Non-pigmented ciliary epithelial cell (primary cell): ENCODE data around the gene GFPT2.

Experiments
- DNase-seq: peaks from one replicate; pipeline ENCODE4 v3.0.0-alpha.2; 2010; ENCODE audit warnings: low read depth

GFPT2 gene

DNA sequence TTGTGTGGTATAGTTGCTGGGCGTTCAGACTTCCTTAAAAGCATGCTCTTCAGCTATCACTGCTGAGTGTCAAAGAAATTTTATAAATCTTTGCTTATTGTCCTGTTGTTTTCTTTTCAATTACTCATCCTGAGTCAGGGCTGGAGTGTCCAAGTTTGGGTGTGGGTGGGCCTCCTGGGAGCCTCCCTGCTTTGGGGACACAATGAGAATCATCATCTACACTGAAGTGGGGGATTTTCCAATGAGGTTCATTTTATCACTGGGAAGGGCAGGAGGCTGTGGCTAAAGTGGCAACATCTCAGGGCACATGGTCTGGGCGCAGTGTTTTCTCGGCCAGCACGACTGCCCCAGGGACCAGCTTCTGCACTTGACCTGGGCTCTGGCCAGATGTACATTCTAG lies 19.5 kb downstream of the GFPT2 start:
- no peak for DNase-seq

DNA sequence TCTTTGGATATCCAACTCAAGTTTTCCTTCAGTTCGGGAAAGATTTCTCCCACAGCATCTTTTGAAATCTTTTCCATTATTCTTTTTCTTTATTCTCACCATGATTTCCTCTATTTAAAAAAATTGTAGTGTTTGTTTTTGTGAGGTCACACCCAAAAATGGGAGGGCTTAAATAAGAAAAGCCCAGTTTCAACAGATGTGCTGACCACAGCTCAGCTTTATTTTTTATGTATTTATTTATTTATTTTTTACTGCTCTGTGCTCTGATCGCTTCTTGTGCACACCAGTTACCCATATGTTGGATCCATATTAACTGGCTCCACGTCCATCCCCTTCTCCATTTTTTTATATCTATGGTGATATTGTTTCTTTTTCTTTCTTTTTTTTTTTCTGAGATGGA lies 20.3 kb downstream of the GFPT2 start:
- DNase-seq: no peak

DNA sequence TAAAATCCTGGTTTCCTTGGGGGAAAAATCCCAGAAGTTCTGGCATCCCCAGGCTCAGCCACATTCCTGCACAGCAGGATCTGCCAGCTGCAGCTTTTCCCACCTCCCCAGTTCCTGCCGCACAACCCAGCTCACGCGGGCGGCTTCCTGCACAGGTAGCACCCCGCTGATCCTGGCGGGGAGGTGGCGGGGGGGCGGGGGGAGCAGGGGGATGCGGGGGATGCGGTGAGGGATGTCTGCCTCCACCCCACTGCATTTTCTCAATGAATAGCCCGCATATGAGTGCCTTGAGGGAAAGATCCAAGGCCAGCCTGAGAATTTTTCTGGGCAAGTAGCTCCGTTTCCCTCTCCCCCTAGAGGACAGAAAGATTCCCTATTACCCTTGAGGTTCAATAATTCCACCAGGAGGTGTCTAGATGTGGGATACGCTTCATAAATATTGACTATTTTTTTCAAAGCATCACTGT lies 21.1 kb downstream of the GFPT2 start:
- DNase-seq: no peak

DNA sequence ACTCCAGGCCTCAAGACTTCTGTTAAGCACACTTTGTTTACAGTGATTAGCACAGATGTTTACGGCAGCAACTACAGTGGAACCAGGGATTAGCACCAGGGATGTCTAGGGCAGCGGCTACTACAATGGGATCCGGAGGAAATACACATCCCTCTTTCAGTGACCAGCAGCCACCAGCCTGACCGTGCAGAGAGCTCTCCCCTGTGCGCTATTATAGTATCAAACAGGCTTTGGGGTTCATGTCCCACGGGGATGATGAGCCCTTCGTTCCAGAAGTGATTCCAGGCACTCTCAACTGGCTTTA lies 21.5 kb downstream of the GFPT2 start:
- no peak for DNase-seq

DNA sequence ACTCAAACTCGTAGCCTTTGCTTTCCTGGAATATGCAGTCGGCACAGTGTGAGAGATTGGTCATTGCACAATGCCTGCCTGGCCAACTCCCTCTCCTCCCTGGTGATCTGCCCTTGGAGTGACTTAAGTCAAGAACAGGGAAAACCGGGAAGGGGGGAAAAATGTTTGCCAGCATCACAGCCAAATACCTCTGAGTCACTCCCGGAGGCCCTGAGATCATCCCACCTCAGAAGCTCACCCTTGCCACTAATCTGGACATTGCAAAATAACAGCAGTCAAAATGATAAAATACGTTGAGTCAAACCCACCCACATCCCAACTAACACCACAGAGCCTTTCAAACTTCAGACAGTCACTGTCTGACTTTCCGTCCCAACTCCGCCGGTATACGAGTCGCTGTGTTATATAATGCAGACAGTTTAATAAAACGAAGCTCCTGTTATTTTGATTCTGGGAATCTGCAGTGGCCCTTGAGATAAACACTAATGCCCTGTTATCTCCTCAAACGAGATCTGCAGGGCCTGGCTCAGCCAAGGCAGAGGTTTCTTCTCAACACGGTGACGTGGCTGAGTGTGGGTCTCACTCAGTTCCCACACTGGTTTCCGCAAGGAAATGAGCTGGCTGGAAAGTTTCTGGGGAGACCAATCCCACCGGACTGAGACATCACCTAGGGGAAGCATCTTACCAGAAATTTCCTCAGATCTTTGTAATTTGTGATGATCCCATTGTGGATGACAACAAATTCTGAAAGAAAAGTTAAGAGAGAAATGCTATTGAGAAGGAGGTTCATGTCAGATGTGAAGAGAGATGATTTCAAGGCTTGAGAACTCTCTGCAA lies 22.1 kb downstream of the GFPT2 start:
- DNase-seq: peak; percentile 95

DNA sequence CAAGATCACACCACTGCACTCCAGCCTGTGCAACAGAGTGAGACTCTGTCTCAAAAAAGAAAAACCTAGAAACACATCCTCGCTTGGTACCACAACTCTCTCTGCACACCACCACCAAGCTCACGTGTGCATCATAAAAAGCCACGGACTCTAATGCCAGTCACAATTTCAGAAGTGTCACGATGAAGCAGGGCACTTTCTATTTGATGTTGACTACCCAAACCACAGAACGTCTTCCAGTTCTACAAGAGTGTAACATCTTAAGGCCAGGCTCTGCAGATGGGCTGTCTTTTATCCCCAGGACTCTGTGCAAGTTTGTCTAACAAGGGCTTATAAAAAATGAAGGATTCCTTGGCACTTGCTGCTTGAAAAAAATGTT lies 22.9 kb downstream of the GFPT2 start:
- DNase-seq: no peak

DNA sequence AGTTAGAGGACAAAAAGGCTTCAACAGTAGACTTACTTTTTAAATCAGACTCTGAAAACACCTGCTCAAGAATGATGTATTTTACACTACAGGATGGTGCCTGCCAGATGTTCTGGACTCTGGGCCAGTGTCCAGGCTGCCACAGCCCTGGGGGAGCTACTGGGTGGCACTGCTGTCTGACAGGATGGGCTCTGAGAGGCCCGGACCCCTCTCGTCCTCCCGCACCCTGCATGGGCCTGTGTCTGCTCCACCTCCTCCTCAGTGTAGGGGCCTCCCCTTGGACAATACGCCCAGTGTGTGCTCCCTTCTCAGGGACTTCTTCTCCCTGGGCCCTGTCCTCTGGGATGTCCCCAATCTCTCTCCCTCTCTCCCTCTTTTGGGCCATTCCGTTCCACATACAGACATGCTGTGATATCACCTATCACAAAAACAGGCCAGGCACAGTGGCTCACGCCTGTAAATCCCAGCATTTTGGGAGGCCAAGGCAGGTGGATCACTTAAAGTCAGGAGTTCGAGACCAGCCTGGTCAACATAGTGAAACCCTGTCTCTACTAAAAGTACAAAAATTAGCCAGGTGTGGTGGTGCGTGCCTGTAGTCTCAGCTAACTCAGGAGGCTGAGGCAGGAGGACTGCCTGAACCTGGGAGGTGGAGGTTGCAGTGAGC lies 23.4 kb downstream of the GFPT2 start:
- DNase-seq: no peak

DNA sequence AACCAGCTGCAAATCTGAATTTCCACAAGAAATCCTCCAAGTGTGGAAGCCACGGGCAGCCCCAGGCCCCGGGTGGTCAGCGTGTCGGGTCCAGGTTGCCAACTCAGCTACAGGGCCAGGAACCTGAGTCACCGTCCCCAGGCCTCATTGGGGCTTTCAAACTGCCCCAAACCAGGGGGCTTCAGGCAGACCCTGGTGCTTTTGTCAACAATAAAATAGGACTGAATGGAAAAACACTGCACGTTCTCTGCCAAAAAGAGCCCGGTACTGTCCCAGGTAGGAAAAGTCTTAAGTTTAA lies 24.0 kb downstream of the GFPT2 start:
- no peak for DNase-seq

DNA sequence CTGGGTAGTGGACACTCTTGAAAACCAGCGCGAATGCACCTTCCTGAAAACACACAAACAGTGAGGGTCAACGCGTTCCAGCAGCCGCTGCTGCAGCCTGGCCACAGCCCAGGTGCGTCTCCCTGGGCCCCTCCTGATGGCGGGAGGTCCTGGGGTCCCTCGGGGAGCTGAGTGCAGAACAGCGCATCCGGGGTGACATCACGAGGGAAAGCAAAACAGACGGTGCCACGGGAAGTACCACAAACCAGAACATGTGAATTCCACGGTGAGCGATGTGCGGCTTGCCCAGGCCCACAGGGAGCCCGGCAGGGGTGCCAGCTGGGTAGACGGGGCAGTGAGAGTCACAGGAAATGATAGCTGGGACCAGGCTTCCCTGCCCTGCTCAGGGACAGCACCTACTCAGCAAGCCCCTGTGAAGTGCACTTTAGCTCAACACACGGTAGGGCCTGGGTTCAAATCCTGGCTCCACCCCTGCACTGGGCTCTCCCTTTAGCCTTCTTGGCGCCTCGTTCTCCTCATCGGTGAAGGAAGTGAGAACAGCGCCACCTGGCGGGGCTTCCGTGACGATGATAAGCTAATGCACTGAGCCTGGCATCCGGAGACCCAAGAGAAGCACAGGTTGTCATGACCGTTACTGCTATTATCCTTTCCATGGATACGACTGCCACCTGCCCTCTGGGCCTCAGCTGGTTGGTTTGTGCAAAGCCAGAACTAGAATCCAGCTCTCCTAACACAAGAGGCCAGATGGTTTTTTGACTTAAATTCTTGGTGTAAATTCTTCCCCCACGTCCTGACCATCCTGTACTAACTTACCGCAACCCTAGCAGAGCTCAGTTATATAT lies 24.6 kb downstream of the GFPT2 start:
- no peak for DNase-seq

DNA sequence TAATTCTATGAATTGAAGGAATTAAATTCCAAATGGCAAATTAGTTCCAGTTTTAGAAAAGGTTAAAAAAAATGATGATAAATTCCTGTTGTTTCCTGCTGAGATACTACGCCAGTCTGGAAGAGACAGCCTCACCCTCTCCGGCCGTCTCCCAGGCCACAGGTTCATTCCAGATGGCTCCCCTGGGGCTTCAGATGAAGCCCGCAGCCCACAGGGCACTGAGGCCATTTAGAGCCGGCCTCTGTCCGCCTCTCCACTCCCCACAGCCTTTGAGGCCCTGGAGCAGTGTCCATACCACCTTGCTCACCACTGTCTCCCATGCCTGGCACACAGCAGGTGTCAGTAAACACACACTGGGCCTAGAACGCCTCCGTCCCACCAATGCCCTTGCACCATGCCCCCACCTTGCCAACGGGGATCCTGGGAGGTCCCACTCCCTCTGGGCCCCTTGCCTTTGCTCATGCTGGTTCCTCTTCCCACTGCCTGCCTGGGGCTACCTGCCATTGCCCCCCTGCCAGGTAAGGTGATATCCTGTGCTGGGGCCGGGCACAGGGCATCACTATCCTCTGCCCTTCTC lies 26.1 kb downstream of the GFPT2 start:
- no peak for DNase-seq

DNA sequence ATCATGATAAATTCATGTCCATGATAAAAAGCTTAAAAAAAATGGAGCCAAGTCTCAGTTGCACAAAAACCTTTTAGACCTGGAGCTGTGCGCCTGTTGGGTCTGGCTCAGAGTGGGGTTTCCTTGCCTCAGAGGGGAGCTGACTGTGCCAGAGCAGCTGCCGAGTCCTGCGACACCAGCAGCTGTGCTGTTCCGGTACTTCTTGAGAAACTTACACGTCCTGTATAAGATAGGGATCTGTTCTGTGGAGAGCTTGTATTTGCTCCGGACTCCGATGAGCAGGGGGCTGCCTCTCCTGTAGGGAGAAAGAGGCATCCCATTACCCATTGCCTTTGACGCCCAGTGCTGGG lies 28.6 kb downstream of the GFPT2 start:
- no peak for DNase-seq

DNA sequence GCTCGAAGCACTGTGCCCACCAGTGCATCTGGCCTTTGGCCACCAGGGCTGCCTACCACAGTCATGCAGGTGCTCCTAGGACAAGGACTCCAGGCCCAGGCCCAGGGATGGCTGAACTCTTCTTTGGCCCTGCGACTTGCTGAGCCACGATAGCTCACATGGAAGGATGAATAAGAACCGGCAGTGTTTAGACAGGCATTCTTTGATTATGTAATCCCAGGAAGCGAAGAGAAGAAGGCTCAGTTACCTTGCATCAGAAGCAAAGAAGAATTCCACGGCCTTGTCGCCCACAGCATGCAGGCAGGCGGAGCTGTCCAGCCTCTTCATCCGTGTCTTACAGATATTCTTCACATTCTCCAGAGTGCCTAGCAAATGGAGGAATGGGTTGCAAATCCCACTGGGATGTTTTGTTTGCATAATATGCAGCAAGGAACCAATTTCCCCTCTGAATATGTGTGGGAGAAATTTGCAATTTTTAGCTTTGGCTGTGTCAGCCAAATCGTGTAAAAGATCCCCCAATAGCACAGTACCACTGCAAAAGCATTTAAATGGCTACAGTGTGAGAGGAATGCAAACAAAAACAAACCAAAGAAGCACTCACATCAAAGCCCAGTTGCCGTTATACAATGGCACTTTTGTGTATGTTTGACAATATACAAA lies 29.1 kb downstream of the GFPT2 start:
- DNase-seq: peak; percentile 59

DNA sequence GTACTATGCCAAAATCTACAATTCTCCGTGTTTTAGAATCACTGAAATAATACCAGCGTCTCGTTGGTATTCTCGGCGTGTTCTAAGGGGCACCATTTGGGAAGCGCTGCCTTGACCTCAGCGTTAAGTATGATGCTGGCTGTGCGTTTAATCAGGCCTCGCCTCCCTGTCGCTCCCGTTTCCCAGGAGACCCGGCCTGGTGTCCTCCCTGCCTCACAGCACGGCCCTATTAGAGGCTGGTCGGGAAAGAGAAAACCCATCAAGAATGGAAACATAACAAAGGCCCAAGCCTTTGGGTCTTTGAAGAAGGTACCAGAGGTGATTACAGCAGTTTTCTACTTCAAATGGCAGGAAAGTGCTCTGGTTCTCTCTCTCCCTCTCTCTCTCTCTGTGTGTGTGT lies 30.0 kb downstream of the GFPT2 start:
- DNase-seq: no peak

DNA sequence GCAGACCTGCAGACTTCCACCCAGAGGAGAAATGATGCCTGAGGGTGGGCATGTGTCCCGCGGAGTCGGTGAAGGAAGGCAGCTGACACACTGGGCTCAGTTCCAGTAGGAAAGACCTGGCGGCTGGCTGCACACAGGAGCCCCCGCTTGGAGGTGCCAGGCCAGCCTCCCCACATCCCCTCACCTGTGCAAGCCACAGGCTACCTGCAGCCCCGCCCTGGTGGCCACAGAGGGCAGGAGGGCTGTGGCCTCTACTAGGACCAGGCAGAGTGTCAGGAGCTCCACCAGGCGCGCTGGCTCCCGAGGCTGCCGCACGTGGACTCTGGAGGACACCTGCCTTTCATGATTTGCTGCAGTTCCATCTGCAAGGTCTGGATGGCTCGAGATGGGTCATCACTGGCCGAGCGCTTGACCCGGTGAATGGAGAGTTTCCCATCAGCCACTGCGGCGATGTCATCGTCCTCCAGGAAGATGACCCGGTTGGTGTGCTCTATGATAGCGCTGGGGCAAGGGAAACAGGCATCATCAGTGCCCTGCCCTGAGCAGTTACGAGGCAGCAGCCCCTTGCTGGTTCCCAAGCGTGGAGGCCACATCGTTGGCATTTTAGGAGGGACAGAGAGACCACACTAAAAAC lies 34.6 kb downstream of the GFPT2 start:
- no peak for DNase-seq

DNA sequence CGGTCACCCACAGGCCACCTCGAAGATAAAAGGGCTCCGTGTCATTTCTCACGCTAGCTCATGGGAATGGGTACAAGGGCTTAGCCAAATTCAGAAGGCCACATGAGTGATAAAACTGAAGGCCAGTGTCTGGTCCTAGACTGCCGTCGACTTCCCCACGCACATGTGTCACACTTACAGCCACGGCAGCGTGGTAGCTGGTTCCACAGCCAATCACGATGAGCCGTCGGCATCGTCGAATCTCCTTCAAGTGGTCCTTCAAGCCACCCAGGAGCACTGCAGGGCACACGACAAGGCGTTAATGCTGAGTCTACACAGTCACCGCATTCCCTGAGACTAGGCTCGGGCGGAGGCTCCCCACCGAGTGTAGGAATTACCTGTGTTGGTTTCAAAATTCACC lies 36.5 kb downstream of the GFPT2 start:
- no peak for DNase-seq

DNA sequence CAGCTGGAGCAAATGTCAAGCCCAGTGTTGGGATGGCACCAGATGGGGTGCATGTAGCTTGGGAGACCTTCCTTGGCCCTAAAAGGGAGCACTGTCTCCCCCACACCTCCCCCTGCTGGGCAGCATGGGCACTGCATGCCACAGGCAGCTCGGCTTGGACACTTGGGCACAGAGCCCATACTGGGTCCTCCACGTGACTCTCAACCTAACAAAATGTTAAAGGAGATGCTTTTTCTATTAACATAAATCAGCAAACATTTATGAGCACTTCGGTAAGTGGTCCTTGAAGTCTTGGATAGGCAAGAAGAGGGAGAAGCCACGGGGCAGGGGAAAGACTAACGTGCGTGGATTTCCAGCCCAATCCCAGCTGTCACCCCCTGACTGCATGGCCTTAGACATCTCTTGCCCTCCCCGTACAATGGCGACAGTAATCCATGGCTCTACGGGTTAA lies 37.3 kb downstream of the GFPT2 start:
- DNase-seq: no peak

DNA sequence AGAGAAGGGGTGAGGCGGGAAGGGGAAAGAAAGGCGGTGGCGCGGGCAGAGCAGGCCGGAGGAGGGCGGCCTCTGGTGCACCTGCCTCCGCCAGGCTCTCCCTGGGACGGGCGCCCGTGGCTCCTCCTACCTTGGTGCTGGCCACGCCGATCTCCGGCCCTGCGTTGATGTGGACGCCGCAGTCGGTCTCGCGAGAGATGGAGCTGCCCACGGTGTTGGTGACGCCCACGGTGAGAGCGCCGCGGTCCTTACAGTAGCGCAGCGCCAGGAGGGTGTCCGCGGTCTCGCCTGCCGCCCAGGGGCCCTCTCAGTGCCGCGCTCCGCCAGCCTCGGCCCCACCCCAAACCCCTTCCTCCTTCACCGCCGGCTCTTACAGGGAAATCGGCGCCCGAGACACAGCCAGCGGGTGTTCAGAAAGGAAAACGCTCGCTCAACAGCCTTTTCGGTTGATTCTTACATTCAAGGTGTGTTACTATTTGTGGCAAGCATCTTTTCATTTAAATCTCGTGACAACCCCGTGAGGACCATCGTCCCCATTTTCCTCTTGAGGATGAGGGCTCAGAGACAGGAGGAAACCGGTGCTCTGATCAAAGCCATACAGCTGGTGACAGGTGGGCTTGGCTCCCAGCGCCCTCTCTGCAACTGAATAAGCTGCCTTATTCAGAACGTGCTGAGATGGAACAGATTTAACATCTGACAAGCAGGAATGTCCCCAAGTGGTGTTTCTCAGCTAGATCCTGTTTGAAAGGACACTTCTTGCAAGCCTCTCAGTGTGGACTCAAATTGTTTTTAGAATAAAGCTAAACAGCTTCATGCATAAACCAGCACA lies 39.2 kb downstream of the GFPT2 start:
- no peak for DNase-seq

DNA sequence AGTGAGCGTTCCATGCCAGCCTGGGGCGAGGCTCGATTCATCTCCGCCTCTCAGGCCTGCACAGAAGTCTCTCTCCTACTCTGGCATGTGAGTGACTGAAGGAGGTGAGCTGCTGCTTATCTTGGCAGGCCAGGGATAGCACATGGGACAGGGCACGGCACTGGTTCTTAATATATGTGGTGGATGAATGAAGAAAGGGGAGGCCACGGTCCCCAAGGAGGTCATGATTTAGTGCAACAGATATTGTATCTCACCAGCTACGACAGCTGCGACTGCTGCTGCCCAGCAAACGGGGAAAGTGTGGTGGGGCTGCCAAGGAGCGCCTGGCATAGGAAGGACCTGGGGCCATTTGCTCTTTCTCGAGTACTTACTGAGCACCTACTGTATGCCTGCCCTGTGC lies 41.9 kb downstream of the GFPT2 start:
- DNase-seq: no peak

DNA sequence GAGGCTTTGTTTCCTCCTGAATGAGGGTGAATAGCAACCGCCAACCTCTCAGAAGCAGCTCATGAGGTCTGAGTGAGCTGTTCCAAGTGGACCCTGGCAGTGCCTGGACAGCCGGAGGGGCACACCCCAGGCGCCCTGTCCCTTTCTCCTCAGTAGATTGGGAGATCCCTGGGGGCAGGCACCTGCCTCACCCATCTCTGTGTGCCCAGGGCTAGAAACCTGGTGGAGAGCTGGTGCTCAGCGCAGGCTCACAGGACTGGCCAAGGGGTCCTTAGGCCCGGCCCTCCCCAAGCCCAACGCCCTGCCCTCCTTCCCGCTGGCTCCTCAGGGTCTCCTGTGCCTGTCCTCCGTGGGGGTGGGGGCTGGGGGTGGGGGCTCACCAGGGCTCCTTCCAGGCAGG lies 46.3 kb downstream of the GFPT2 start:
- no peak for DNase-seq

DNA sequence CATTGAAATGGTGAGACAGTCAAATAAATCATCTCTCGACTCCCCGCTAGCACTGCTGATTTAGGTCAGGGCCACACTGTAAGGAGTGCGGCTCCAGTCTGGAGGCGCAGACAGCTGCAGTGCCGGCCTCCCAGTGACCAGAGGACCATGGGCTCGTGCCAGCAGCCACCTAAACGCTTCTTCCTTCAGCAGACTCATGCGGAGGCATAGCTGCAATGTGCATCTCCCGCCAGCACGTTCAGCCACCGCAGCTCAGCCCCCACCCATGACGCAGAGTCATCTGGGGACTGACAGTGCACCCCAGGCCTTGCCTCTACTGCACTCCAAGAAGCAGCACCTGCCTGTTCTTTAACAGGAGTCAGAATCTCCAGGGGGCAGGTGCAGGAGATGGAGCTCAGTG lies 47.7 kb downstream of the GFPT2 start:
- no peak for DNase-seq
